ENCODE measurements around the gene MYBBP1A.

The MYBBP1A gene

GRCh38 chr17:4497101-4497824, 57.9 kb downstream of the MYBBP1A start:
- TF ChIP-seq ARNTL (CRISPR knock-in tag; IDR thresholded peaks at IDR 0.05; ENCODE audit: borderline replicate concordance, low read depth) = no peak
- no peak; the same call in 2 of the 3 replicates for ATAC-seq

GRCh38 chr17:4492721-4493561, 62.2 kb downstream of the MYBBP1A start:
- no peak for ATAC-seq
- no peak for TF ChIP-seq ZNF8 (CRISPR knock-in tag; IDR thresholded peaks at IDR 0.05)
- TF ChIP-seq CSDC2 (CRISPR knock-in tag; IDR thresholded peaks at IDR 0.05) = no peak

GRCh38 chr17:4490637-4491061, 64.5 kb downstream of the MYBBP1A start:
- ATAC-seq = no peak
- TF ChIP-seq CSRNP3 (CRISPR knock-in tag; IDR thresholded peaks at IDR 0.05) (no peak), GLIS3 (CRISPR knock-in tag; IDR thresholded peaks at IDR 0.05) (no peak)

GRCh38 chr17:4490109-4490591, 65.0 kb downstream of the MYBBP1A start:
- no peak for ATAC-seq
- TF ChIP-seq ISL1 (CRISPR knock-in tag; IDR thresholded peaks at IDR 0.05) = no peak
- no peak for TF ChIP-seq ZNF8 (CRISPR knock-in tag; IDR thresholded peaks at IDR 0.05)
- TF ChIP-seq CSRNP3 (CRISPR knock-in tag; IDR thresholded peaks at IDR 0.05) = no peak
- TF ChIP-seq OSR1 (CRISPR knock-in tag; IDR thresholded peaks at IDR 0.05) = no peak
- TF ChIP-seq TOX (CRISPR knock-in tag; IDR thresholded peaks at IDR 0.05; ENCODE audit: borderline replicate concordance) = no peak
- no peak for TF ChIP-seq TSHZ2 (CRISPR knock-in tag; IDR thresholded peaks at IDR 0.05)
- TF ChIP-seq ARNTL (CRISPR knock-in tag; IDR thresholded peaks at IDR 0.05; ENCODE audit: borderline replicate concordance, low read depth) = no peak
- TF ChIP-seq ZNF565 (CRISPR knock-in tag; conservative IDR thresholded peaks at IDR 0.05; ENCODE audit: low read depth) = no peak
- TF ChIP-seq ZC3H10 (CRISPR knock-in tag; IDR thresholded peaks at IDR 0.05) = no peak
- TF ChIP-seq CSDC2 (CRISPR knock-in tag; IDR thresholded peaks at IDR 0.05) = no peak
- no peak for TF ChIP-seq SNAI2 (CRISPR knock-in tag; IDR thresholded peaks at IDR 0.05)
- no peak for TF ChIP-seq ESRRG (CRISPR knock-in tag; IDR thresholded peaks at IDR 0.05)
- no peak for TF ChIP-seq GLIS3 (CRISPR knock-in tag; IDR thresholded peaks at IDR 0.05)
- TF ChIP-seq ZFP3 (CRISPR knock-in tag; IDR thresholded peaks at IDR 0.05) = no peak
- no peak for TF ChIP-seq TCF4 (CRISPR knock-in tag; IDR thresholded peaks at IDR 0.05; ENCODE audit: borderline replicate concordance)

GRCh38 chr17:4488989-4489595, 66.1 kb downstream of the MYBBP1A start:
- ATAC-seq = no peak
- TF ChIP-seq ISL1 (CRISPR knock-in tag; IDR thresholded peaks at IDR 0.05) (no peak), SNAI2 (CRISPR knock-in tag; IDR thresholded peaks at IDR 0.05) (no peak)
